CD4-positive, alpha-beta T cell (primary cell): Measurements from ENCODE around the gene MOCS2. TPM values are rescaled to one million over a fixed set of nuclear protein-coding genes. Genes with fewer than 3 reads are reported as not detected.

Source experiments
- ATAC-seq: fragments of 200-7000 bp; cut with Tn5 transposase; one replicate; pipeline ENCODE4 v1.10.0; 2022; ENCODE audit warnings: mild to moderate bottlenecking; ENCODE audit not compliant: poor library complexity
- CTCF ChIA-PET: fragments of 350-600 bp; sonication (Branson Sonifier 250); formaldehyde crosslinking; loops from one replicate; lab custom pipeline; 2021; ENCODE audit warnings: antibody characterized with exemption, inconsistent platforms; lab: Charles Lee
- POLR2A ChIA-PET: fragments of 350-600 bp; sonication (Branson Sonifier 250); formaldehyde crosslinking; loops from one replicate; lab custom pipeline; 2021; ENCODE audit warnings: antibody characterized with exemption, inconsistent platforms; lab: Charles Lee
- DNase-seq, 14 experiments: peaks; one replicate each; pipeline ENCODE4 v3.0.0-alpha.2; 2013 to 2020; ENCODE audit warnings: mixed read lengths in 2 of 14
- H3K27ac ChIP-seq, 2 donors: one replicate each; pipeline versions ENCODE4 v1.5.1 to v1.7.0; 2013; ENCODE audit warnings: low read length in 2 of 2, low read depth in 1 of 2, mild to moderate bottlenecking in 1 of 2
- H3K27me3 ChIP-seq, 2 experiments: 1 replicate in 1 of 2; 2 replicates in 1 of 2; pipeline versions ENCODE4 v1.6.1 to v1.7.0; 2013; ENCODE audit warnings: low read length in 2 of 2, control low read depth in 1 of 2, mild to moderate bottlenecking in 1 of 2, moderate library complexity in 1 of 2; ENCODE audit not compliant: insufficient read depth in 2 of 2, control insufficient read depth in 1 of 2
- H3K36me3 ChIP-seq: one replicate; pipeline ENCODE4 v1.6.1; 2013; ENCODE audit warnings: low read length, control low read depth; ENCODE audit not compliant: insufficient read depth
- H3K4me1 ChIP-seq: one replicate; pipeline ENCODE4 v1.6.1; 2013; ENCODE audit warnings: low read length, control low read depth; ENCODE audit not compliant: insufficient read depth
- H3K4me3 ChIP-seq: one replicate; pipeline ENCODE4 v1.5.1; 2013; ENCODE audit warnings: mild to moderate bottlenecking, low read length, moderate library complexity
- H3K9me3 ChIP-seq, 2 experiments: 1 replicate in 1 of 2; 2 replicates in 1 of 2; pipeline versions ENCODE4 v1.6.1 to v1.7.0; 2013; ENCODE audit warnings: low read length in 2 of 2, mild to moderate bottlenecking in 2 of 2, control low read depth in 1 of 2, moderate library complexity in 1 of 2; ENCODE audit not compliant: control insufficient read depth in 1 of 2, insufficient read depth in 1 of 2
- H3K27ac Mint-ChIP-seq: one replicate; pipeline ENCODE4 v1.8.0; 2020; ENCODE audit warnings: mixed read lengths
- H3K27me3 Mint-ChIP-seq: one replicate; pipeline ENCODE4 v1.8.0; 2021; ENCODE audit warnings: mixed read lengths
- H3K36me3 Mint-ChIP-seq: one replicate; pipeline ENCODE4 v1.8.0; 2021; ENCODE audit warnings: low read depth, mixed read lengths
- H3K4me1 Mint-ChIP-seq: one replicate; pipeline ENCODE4 v1.8.0; 2021; ENCODE audit warnings: low read depth, mixed read lengths
- H3K4me3 Mint-ChIP-seq: one replicate; pipeline ENCODE4 v1.8.0; 2020; ENCODE audit warnings: mild to moderate bottlenecking, mixed read lengths
- H3K9me3 Mint-ChIP-seq: one replicate; pipeline ENCODE4 v1.8.0; 2020; ENCODE audit warnings: mixed read lengths
- CTCF ChIP-seq: fragments of 200-600 bp; IDR thresholded peaks from one replicate; pipeline ENCODE4 v1.8.0; 2022; ENCODE audit warnings: antibody characterized with exemption, mild to moderate bottlenecking
- intact Hi-C, 2 experiments: fragments of 100-400 bp; cut with DNase I in 1 of 2; cut with micrococcal nuclease in 1 of 2; formaldehyde crosslinking; loops; one replicate each; pipeline versions ENCODE4 v1.15.1 to v1.9.0; 2023 to 2025; cut with DNase I, micrococcal nuclease
- total RNA-seq, 174 experiments: library from RNA in 2 of 174; stranded (reverse) in 2 of 174; gene quantifications; one replicate each; pipeline ENCODE4 v1.2.3 and lab custom pipeline; 2021 to 2026

The MOCS2 gene
- total RNA-seq, 2 experiments from 2014 or later: 19.5 to 20.4 TPM

- Mint-ChIP-seq H3K27ac (no peak overlapping the region), H3K4me1 (peaks cover 6% of the 10 kb centered on the region), H3K27me3 (no peaks in the 10 kb centered on the region), H3K36me3 (peaks cover 39% of the 10 kb centered on the region), H3K4me3 (no peak overlapping the region), H3K9me3 (no peaks in the 10 kb centered on the region)
- Histone ChIP-seq H3K36me3 (peaks cover 25% of the 10 kb centered on the region), H3K4me3 (no peak overlapping the region), H3K4me1 (peaks cover 2% of the 10 kb centered on the region), H3K9me3 (no peaks in the 10 kb centered on the region), H3K27ac (no peak overlapping the region), H3K27me3 (no peaks in the 10 kb centered on the region)
- ATAC-seq (no peak), DNase-seq (no peak)
- ChIA-PET CTCF (interaction anchor here (1.2 to 4.1 kb wide), 2 partner anchors 60 to 146 kb away, joined by 3 to 35 read pairs; no protein-coding TSS in a partner anchor), POLR2A (no interaction called here)
- TF ChIP-seq CTCF: no peak
- intact Hi-C loops: loop anchor here in 1 of 2 experiments (5.0 kb wide), 1 partner anchor 308 kb away; the partner anchor contains the start of genes ITGA1 and PELO
These were observed 14.3 kb downstream of the MOCS2 start for GRCh38 chr5:53095217-53095616.

- peaks cover 13% of the 10 kb centered on the region for H3K36me3 Mint-ChIP-seq
- TF ChIP-seq CTCF: no peak
- H3K27me3 ChIP-seq: no peaks in the 10 kb centered on the region
- no peak for DNase-seq
- intact Hi-C loops: loop anchor here in 1 of 2 experiments (5.0 kb wide), 1 partner anchor 305 kb away; the partner anchor contains the start of genes ITGA1 and PELO
- no peaks in the 10 kb centered on the region for H3K27me3 Mint-ChIP-seq
- no peak overlapping the region for H3K27ac ChIP-seq
- peaks cover 5% of the 10 kb centered on the region for H3K36me3 ChIP-seq
- H3K4me3 ChIP-seq: no peak overlapping the region
- H3K4me1 ChIP-seq: peaks cover 3% of the 10 kb centered on the region
- no peak for ATAC-seq
- H3K27ac Mint-ChIP-seq: no peak overlapping the region
- CTCF ChIA-PET: no interaction called here
- H3K9me3 Mint-ChIP-seq: no peaks in the 10 kb centered on the region
- no peaks in the 10 kb centered on the region for H3K9me3 ChIP-seq
- no peak overlapping the region for H3K4me3 Mint-ChIP-seq
- POLR2A ChIA-PET: interaction anchor here (1.6 kb wide), 1 partner anchor 17 kb away, joined by 5 read pairs; the partner anchor contains the start of gene MOCS2
- peaks cover 18% of the 10 kb centered on the region for H3K4me1 Mint-ChIP-seq
These were observed 17.3 kb downstream of the MOCS2 start for GRCh38 chr5:53092242-53092641.

GRCh38 chr5:53091289-53091688 is 18.3 kb downstream of the MOCS2 start:
- POLR2A ChIA-PET: interaction anchor here (1.6 kb wide), 1 partner anchor 18 kb away, joined by 5 read pairs; the partner anchor contains the start of gene MOCS2
- peaks cover 18% of the 10 kb centered on the region for H3K4me1 Mint-ChIP-seq

More at GRCh38 chr5:53091289-53091688, 18.3 kb downstream of the MOCS2 start:
- TF ChIP-seq CTCF: no peak
- Histone ChIP-seq H3K27me3 (no peaks in the 10 kb centered on the region), H3K36me3 (no peaks in the 10 kb centered on the region), H3K4me3 (no peak overlapping the region), H3K4me1 (peaks cover 3% of the 10 kb centered on the region), H3K9me3 (no peaks in the 10 kb centered on the region), H3K27ac (no peak overlapping the region)
- CTCF ChIA-PET: interaction anchor here (1.6 kb wide), 1 partner anchor 142 kb away, joined by 3 read pairs; no protein-coding TSS in a partner anchor
- no peak for DNase-seq
- Mint-ChIP-seq H3K9me3 (no peaks in the 10 kb centered on the region), H3K27me3 (no peaks in the 10 kb centered on the region), H3K4me3 (no peak overlapping the region), H3K36me3 (peaks cover 6% of the 10 kb centered on the region), H3K27ac (no peak overlapping the region)
- no peak for ATAC-seq
- intact Hi-C loops: loop anchor here in 1 of 2 experiments (5.0 kb wide), 1 partner anchor 304 kb away; the partner anchor contains the start of genes ITGA1 and PELO
